Left ventricle myocardium superior (tissue), 1 donor: ENCODE measurements around the gene BLMH. TPM values are rescaled to one million over a fixed set of nuclear protein-coding genes. Genes with fewer than 3 reads are reported as not detected.
"Not testable (repeated sequence)": the region's sequence is repeated elsewhere in the genome, so short reads cannot be mapped to it uniquely, and the experiment has no call there.

Source experiments
- ATAC-seq: fragments of 200-7000 bp; cut with Tn5 transposase; one replicate; pipeline ENCODE4 v1.9.1; 2020; ENCODE audit warnings: mild to moderate bottlenecking, moderate library complexity
- DNase-seq: peaks from one replicate; pipeline ENCODE4 v3.0.0-alpha.2; 2020
- intact Hi-C: fragments of 100-400 bp; cut with micrococcal nuclease; formaldehyde crosslinking; loops from one replicate; pipeline ENCODE4 v1.11.0; 2022
- total RNA-seq: library from RNA; stranded (reverse); fragmentation: NEBNext Ultra II Directional; extraction: Animal tissue kit (Norgen Biotek cat#: 25700); gene quantifications from one replicate; pipeline ENCODE4 v1.2.1, GENCODE V29; 2021
- donor health status: DM: no; HTN: yes; CAD: no; lungs with severe emphysema.

BLMH gene
- total RNA-seq, 1 donor from 2014 or later = 15.7 TPM

DNA sequence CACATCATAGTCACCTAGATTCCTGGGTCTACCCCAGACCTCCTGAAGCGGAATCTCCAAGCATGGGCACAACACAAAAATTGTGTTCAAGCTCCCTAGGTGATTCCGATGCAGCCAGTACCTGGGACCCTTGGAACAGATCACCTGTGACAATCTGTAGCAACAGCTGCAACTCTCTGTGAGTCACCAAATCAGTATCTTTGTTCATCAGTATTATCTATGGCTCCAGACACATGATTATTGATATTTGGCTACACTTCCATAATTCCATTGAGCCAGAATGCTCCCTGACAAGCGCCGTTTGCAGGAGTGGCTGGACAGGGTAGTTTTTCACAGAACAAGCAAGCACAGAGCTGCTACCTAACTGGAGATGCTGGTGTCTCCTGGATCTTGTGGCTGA is 72.4 kb downstream of the BLMH start:
- no peak for DNase-seq
- no peak for ATAC-seq
- intact Hi-C loops = no loop called here

DNA sequence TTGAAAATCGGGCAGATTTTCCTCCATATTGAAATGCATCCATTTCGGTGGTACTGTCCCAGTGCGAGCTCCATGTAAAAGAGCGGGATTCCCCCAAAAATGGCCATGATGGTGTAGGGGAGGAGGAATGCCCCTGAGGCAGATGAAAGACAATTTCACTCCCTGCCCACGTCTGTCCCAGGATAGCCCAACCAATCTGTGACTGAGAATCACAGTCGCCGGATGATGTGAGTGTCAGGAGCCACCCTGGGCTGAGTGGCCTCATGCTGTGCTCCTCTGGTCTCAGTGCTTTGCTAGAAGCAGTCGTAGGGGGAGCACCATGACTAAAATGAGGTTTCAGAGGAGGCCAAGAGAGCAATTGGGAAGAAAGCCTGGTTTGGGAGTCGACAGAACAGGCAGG is 72.9 kb downstream of the BLMH start:
- no peak for DNase-seq
- no peak for ATAC-seq
- intact Hi-C loops = no loop called here

DNA sequence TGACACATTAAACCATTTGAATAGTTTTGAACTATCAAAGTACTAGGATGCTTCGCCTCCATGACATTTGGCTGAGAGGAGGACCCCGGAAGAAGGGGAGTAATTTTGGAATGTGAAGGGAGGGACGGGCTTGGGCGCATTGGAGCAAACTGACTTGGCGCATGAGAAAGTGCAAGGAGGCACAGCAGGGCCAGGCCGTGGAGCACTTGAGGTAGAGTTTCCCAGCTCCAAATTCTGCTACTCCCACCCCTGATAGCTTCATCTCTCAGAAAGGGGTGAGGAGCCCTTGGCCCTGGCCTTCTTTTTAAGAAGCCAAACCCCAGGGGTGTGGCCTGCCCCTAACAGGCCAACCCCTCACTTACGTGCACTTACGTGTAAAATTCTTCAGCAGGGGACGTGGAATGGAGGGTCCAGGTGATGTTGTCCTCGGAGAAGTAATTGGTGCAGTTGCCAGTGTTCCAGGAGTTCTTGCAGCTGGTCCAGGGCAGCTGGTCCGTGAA is 73.9 kb downstream of the BLMH start:
- DNase-seq = no peak
- intact Hi-C loops = no loop called here
- ATAC-seq = no peak

GRCh38 chr17:30217054-30217453 is 74.7 kb downstream of the BLMH start:
- intact Hi-C loops = no loop called here
- no peak for DNase-seq
- no peak for ATAC-seq

- ATAC-seq (no peak), DNase-seq (no peak)
- intact Hi-C loops = no loop called here
These were observed 79.0 kb downstream of the BLMH start for GRCh38 chr17:30212750-30213149.

- intact Hi-C loops = no loop called here
- ATAC-seq = no peak
- no peak for DNase-seq
These were observed 80.4 kb downstream of the BLMH start for GRCh38 chr17:30211371-30211770.

DNA sequence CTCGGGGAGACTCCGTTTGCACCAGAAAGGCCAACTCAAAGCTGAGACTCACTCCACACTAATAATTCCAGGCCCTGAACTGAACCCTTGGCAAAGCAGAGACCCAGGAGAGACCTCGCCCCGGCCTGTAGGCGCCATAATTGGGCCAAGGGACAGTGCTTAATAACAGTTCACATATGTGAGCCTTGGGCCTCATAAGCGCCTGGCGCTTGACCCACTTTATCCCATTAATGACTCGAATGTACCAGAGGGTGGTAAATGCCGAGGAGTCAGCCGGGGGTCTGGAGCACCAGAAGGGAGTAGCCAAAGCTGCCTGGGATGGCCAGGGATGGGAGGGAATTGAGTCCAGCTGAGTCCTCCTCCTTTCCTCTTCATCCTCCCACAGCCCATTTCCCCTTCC is 80.8 kb downstream of the BLMH start:
- ATAC-seq (no peak), DNase-seq (no peak)
- intact Hi-C loops = no loop called here

- intact Hi-C loops = no loop called here
- ATAC-seq (no peak), DNase-seq (no peak)
These were observed 81.4 kb downstream of the BLMH start for GRCh38 chr17:30210366-30210765.

- ATAC-seq (no peak), DNase-seq (no peak)
- intact Hi-C loops = no loop called here
These were observed 81.8 kb downstream of the BLMH start for GRCh38 chr17:30209930-30210329.

DNA sequence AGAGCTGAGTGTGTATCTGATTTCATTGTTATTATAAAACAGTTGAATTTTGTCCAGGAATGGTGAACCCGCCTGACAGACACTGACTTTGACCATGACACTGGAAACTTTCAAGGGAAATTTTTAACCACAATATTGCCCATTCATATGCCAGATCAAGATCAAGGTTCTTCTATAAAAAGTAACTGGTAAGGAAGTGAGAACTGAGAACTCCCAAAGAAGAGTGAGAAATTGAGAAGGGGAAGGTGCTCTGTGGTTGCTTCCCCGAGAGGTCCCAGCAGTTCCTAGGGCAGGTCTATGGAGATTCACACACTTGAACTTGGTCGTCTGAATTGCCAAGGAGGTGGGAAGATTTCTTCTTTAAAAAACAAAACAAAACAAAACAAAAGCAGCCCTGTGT is 83.5 kb downstream of the BLMH start:
- DNase-seq = no peak
- intact Hi-C loops = no loop called here
- ATAC-seq = no peak

DNA sequence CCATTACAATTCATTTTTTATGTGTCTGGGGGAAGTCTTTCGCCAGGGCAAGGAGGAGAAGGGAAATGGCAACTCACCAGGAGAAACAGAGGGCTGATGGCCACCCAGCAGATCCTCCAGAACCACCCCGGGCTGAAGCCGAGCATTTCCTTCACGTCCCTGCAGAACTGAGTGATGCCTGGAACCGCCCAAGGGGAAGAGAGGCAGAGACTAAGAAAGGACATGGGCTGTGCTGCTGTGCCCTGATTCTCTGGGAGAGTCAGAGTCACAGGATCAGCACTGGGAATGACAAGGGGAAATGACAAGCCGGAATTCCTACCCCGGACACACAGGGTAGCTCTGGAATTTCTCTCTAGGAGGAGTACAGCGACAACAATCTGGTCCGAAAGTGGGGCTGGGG is 84.1 kb downstream of the BLMH start:
- intact Hi-C loops = no loop called here

DNA sequence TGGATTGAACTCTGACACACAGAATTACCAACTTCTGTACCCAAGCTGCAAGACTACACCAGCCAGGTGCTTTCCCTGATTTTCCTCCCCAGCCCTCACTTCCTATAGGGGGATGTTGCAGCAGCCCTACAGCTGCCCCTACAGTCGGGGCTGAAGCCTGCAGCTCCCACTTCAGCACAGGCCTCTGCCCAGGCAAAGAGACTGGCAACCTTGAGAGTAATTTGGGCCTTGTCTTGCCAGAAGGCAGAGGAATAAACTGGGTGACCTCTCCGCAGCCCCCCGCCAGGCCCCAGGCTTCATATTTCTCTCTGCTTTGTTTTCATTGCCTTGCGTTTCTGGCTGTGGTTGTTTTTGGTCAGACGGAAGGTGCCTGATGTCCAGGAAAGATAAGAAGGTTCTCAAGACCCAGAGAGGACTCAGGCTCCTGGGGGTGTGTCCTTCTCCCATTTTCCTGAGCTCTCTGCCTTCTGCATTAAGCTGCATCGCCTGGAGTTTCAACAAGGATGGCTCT is 88.2 kb downstream of the BLMH start:
- no peak for DNase-seq
- ATAC-seq = no peak
- intact Hi-C loops = no loop called here

More for the DNA sequence above, 84.1 kb downstream of the BLMH start:
- DNase-seq (no peak), ATAC-seq (no peak)

DNA sequence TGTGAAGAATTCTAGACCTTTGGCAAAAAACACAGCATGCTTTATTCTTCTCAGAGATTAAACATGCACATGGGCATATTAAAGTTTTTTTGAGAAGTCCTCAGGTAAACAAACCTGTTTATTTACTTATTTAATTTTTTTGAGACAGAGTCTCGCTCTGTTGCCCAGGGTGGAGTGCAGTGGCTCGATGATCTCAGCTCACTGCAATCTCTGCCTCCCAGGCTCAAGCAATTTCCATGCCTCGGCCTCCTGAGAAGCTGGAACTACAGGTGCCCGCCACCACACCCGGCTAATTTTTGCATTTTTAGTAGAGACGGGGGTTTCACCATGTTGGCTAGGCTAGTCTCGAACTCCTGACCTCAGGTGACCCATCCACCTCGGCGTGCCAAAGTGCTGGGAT is 91.1 kb downstream of the BLMH start:
- DNase-seq, ATAC-seq, intact Hi-C loops: not testable (repeated sequence)

GRCh38 chr17:30200106-30200505 is 91.6 kb downstream of the BLMH start:
- ATAC-seq (no peak), DNase-seq (no peak)
- intact Hi-C loops = no loop called here

DNA sequence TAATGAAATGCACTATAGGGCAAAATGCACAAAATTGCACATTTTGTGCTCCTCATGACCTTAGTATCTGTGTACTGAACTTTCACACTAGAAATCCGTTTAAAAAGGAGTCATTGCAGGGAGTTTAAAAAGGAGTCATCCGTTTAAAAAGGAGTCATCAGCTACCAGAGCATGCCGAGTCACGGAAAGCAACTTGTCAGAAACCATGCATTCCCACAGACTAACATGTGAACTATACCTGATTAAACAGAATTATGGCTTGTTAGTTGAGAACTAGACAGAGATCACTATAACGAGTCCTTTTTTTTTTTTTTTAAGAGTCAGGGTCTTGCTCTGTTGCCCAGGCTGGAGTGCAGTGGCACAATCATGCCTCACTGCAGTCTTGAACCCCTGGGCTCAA is 92.1 kb downstream of the BLMH start:
- no peak for ATAC-seq
- intact Hi-C loops = no loop called here

More for the DNA sequence above, 92.1 kb downstream of the BLMH start:
- DNase-seq = no peak

Other genes starting within 250 kb of the BLMH start
- 20.0 TPM for gene NSRP1, start 175.1 kb downstream of the BLMH start, total RNA-seq
- not detected for gene SLC6A4, start 56.2 kb downstream of the BLMH start, total RNA-seq
- gene TMIGD1, start 42.1 kb upstream of the BLMH start, total RNA-seq = not detected
- 20.3 TPM for gene CPD, start 87.0 kb upstream of the BLMH start, total RNA-seq
- gene GOSR1, start 185.5 kb upstream of the BLMH start, total RNA-seq = 30.7 TPM